ENCODE results near the gene OIT3. TPM values are rescaled to one million over a fixed set of nuclear protein-coding genes. Genes with fewer than 3 reads are reported as not detected.

Gene OIT3
- total RNA-seq, 1 donor from 2014 or later, result 0.09 TPM

DNA sequence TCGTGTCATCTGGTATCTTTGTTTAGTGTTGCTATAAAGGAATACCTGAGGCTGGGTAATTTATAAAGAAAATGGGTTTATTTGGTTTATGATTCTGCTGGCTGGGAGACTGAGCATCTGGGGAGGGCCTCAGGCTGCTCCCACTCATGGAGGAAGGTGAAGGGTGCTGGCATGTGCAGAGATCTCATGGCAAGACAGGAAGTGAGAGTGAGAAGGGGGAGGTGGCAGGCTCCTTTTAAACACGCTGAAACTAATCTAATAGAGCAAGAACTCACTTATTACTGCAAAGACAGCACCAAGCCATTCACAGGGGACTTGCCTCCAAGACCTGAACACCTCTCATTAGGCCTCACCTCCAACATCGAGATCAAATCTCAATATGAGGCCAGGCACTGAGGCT lies 11.3 kb downstream of the OIT3 start:
- DNase-seq (ENCODE audit: low read depth), result no peak
- Histone ChIP-seq H2AFZ (ENCODE audit: low read depth, low read length) (no peak overlapping the region), H4K20me1 (ENCODE audit: insufficient read depth, low read length) (no peaks in the 10 kb centered on the region), H3K36me3 (ENCODE audit: insufficient read depth, low read length) (no peaks in the 10 kb centered on the region), H3K79me2 (ENCODE audit: insufficient read depth, low read length) (no peaks in the 10 kb centered on the region), H3K27ac (ENCODE audit: low read depth, low read length) (no peak overlapping the region), H3K27me3 (ENCODE audit: insufficient read depth, low read length) (no peaks in the 10 kb centered on the region), H3K4me1 (ENCODE audit: insufficient read depth, low read length) (no peaks in the 10 kb centered on the region), H3K9ac (ENCODE audit: low read length) (no peak overlapping the region), H3K9me3 (ENCODE audit: insufficient read depth, low read depth, low read length) (no peaks in the 10 kb centered on the region), H3K4me2 (ENCODE audit: low read length) (no peak overlapping the region), H3K4me3 (ENCODE audit: insufficient read depth, low read depth, low read length) (no peak overlapping the region)
- TF ChIP-seq, protein P1, sequence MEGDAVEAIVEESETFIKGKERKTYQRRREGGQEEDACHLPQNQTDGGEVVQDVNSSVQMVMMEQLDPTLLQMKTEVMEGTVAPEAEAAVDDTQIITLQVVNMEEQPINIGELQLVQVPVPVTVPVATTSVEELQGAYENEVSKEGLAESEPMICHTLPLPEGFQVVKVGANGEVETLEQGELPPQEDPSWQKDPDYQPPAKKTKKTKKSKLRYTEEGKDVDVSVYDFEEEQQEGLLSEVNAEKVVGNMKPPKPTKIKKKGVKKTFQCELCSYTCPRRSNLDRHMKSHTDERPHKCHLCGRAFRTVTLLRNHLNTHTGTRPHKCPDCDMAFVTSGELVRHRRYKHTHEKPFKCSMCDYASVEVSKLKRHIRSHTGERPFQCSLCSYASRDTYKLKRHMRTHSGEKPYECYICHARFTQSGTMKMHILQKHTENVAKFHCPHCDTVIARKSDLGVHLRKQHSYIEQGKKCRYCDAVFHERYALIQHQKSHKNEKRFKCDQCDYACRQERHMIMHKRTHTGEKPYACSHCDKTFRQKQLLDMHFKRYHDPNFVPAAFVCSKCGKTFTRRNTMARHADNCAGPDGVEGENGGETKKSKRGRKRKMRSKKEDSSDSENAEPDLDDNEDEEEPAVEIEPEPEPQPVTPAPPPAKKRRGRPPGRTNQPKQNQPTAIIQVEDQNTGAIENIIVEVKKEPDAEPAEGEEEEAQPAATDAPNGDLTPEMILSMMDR (IDR thresholded peaks at IDR 0.05; ENCODE audit: insufficient read depth, low read depth, low read length), result no peak
- no peak for TF ChIP-seq EZH2 (IDR thresholded peaks at IDR 0.05; ENCODE audit: insufficient read depth, low read length)
- H3K36me3 Mint-ChIP-seq (ENCODE audit: low read depth, unreplicated experiment), result no peaks in the 10 kb centered on the region
- no peaks in the 10 kb centered on the region for H3K9me3 Mint-ChIP-seq (ENCODE audit: unreplicated experiment)
- no peaks in the 10 kb centered on the region for H3K27me3 Mint-ChIP-seq (ENCODE audit: low read depth, unreplicated experiment)
- no peak for FAIRE-seq
- H3K4me3 Mint-ChIP-seq (ENCODE audit: unreplicated experiment), result no peak overlapping the region
- H3K27ac Mint-ChIP-seq (ENCODE audit: unreplicated experiment), result no peak overlapping the region
- H3K4me1 Mint-ChIP-seq (ENCODE audit: low read depth, unreplicated experiment), result peaks cover 4% of the 10 kb centered on the region

DNA sequence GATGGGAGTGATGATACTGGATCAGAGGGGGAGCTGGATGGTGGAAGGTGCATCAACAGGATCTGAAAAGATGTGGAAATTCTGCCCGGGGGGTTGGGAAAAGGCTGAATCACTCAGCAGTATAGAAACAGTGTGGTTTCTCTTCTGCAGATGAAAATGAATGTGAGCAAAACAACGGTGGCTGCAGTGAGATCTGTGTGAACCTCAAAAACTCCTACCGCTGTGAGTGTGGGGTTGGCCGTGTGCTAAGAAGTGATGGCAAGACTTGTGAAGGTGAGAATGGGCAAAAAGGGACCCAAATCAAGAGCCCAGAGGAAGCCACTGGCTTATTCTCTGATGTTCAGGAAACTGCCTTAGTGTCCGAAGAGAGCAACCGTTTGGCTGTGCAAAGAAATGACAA lies 12.9 kb downstream of the OIT3 start:
- no peak for DNase-seq (ENCODE audit: low read depth)
- H3K4me3 Mint-ChIP-seq (ENCODE audit: unreplicated experiment), result no peak overlapping the region

DNA sequence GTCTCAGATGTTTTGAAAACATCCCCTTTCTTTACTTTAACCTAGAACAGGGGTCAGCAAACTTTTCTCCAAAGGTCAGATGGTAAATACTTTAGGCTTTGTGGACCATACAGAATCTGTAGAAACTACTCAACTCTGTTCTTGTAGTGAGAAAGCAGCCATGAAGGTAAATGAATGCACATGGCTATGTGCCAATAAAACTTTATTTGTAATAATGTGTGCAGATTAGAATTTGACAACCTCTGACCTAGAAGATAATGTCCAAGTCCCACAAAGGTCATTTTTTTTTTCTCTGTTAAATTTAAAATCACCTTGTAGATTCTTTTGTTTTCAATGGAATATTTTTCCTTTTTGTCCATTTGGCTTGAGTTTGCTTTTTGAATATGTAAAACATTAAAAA lies 17.2 kb downstream of the OIT3 start:
- Mint-ChIP-seq H3K4me3 (ENCODE audit: unreplicated experiment) (no peak overlapping the region), H3K27me3 (ENCODE audit: low read depth, unreplicated experiment) (no peaks in the 10 kb centered on the region), H3K4me1 (ENCODE audit: low read depth, unreplicated experiment) (peaks cover 8% of the 10 kb centered on the region), H3K36me3 (ENCODE audit: low read depth, unreplicated experiment) (peaks cover 4% of the 10 kb centered on the region), H3K27ac (ENCODE audit: unreplicated experiment) (no peak overlapping the region), H3K9me3 (ENCODE audit: unreplicated experiment) (peaks cover 5% of the 10 kb centered on the region)
- Histone ChIP-seq H3K9me3 (ENCODE audit: insufficient read depth, low read depth, low read length) (no peaks in the 10 kb centered on the region), H3K36me3 (ENCODE audit: insufficient read depth, low read length) (no peaks in the 10 kb centered on the region), H4K20me1 (ENCODE audit: insufficient read depth, low read length) (no peaks in the 10 kb centered on the region), H3K27me3 (ENCODE audit: insufficient read depth, low read length) (no peaks in the 10 kb centered on the region), H3K27ac (ENCODE audit: low read depth, low read length) (no peak overlapping the region), H3K9ac (ENCODE audit: low read length) (no peak overlapping the region), H3K79me2 (ENCODE audit: insufficient read depth, low read length) (no peaks in the 10 kb centered on the region), H3K4me1 (ENCODE audit: insufficient read depth, low read length) (no peaks in the 10 kb centered on the region), H3K4me2 (ENCODE audit: low read length) (no peak overlapping the region), H3K4me3 (ENCODE audit: insufficient read depth, low read depth, low read length) (no peak overlapping the region), H2AFZ (ENCODE audit: low read depth, low read length) (no peak overlapping the region)
- FAIRE-seq (no peak), DNase-seq (ENCODE audit: low read depth) (no peak)
- no peak for TF ChIP-seq EZH2 (IDR thresholded peaks at IDR 0.05; ENCODE audit: insufficient read depth, low read length)
- TF ChIP-seq, protein P1 (IDR thresholded peaks at IDR 0.05; ENCODE audit: insufficient read depth, low read depth, low read length), result no peak

More for the DNA sequence above, 12.9 kb downstream of the OIT3 start:
- Histone ChIP-seq H3K4me2 (ENCODE audit: low read length) (no peak overlapping the region), H3K4me1 (ENCODE audit: insufficient read depth, low read length) (no peaks in the 10 kb centered on the region), H3K27me3 (ENCODE audit: insufficient read depth, low read length) (no peaks in the 10 kb centered on the region), H3K9me3 (ENCODE audit: insufficient read depth, low read depth, low read length) (no peaks in the 10 kb centered on the region), H3K9ac (ENCODE audit: low read length) (no peak overlapping the region), H3K79me2 (ENCODE audit: insufficient read depth, low read length) (no peaks in the 10 kb centered on the region), H4K20me1 (ENCODE audit: insufficient read depth, low read length) (no peaks in the 10 kb centered on the region), H3K27ac (ENCODE audit: low read depth, low read length) (no peak overlapping the region), H3K4me3 (ENCODE audit: insufficient read depth, low read depth, low read length) (no peak overlapping the region), H3K36me3 (ENCODE audit: insufficient read depth, low read length) (no peaks in the 10 kb centered on the region), H2AFZ (ENCODE audit: low read depth, low read length) (no peak overlapping the region)
- Mint-ChIP-seq H3K27me3 (ENCODE audit: low read depth, unreplicated experiment) (no peaks in the 10 kb centered on the region), H3K36me3 (ENCODE audit: low read depth, unreplicated experiment) (no peaks in the 10 kb centered on the region), H3K27ac (ENCODE audit: unreplicated experiment) (no peak overlapping the region), H3K4me1 (ENCODE audit: low read depth, unreplicated experiment) (peaks cover 4% of the 10 kb centered on the region), H3K9me3 (ENCODE audit: unreplicated experiment) (peaks cover 3% of the 10 kb centered on the region)
- TF ChIP-seq, protein P1 (IDR thresholded peaks at IDR 0.05; ENCODE audit: insufficient read depth, low read depth, low read length), result no peak
- no peak for TF ChIP-seq EZH2 (IDR thresholded peaks at IDR 0.05; ENCODE audit: insufficient read depth, low read length)
- no peak for FAIRE-seq
